ENCODE results near the gene ZNF169. TPM values are rescaled to one million over a fixed set of nuclear protein-coding genes. Genes with fewer than 3 reads are reported as not detected.
"Not testable (repeated sequence)": the region's sequence is repeated elsewhere in the genome, so short reads cannot be mapped to it uniquely, and the experiment has no call there.

The ZNF169 gene
- total RNA-seq, 4 donors from 2014 or later: 11.1 to 55.7 (median 21.4) TPM

- WGBS, 2 donors: 16 to 17% methylated on average over 12 of the region's 12 CpGs
- Histone ChIP-seq H3K36me3 (no peaks in the 10 kb centered on the region), H3K27me3 (no peaks in the 10 kb centered on the region), H3K27ac (no peak overlapping the region), H3K9me3 (peaks cover 0 to 18% (median 0%) of the 10 kb centered on the region in 4 donors), H3K4me1 (peaks cover 0 to 5% (median 3%) of the 10 kb centered on the region in 4 donors), H3K4me3 (no peak overlapping the region)
- peak; percentile 45 to 77 for DNase-seq (ENCODE audit: low spot score in 2 of 2)
- no peak for TF ChIP-seq POLR2A (IDR thresholded peaks at IDR 0.05)
- TF ChIP-seq CTCF (IDR thresholded peaks at IDR 0.05): peak; percentile 68 to 94 (median 79)
- peak in 1 of 2 donors; percentile 39 for TF ChIP-seq EP300 (IDR thresholded peaks at IDR 0.05)
Measured at GRCh38 chr9:94213511-94214124, 45.5 kb upstream of the ZNF169 start.

GRCh38 chr9:94222870-94223269 lies 36.2 kb upstream of the ZNF169 start:
- no peak overlapping the region for H3K4me3 ChIP-seq
- WGBS, 2 donors: 66 to 85% methylated on average over 1 of the region's 1 CpG

GRCh38 chr9:94225413-94225812 lies 33.7 kb upstream of the ZNF169 start:
- not testable (repeated sequence) for H3K27me3 ChIP-seq, H3K4me3 ChIP-seq
- 98% methylated on average over 2 of the region's 2 CpGs for WGBS, 2 donors

More at GRCh38 chr9:94222870-94223269, 36.2 kb upstream of the ZNF169 start:
- no peaks in the 10 kb centered on the region for H3K27me3 ChIP-seq
- H3K4me1 ChIP-seq: no peaks in the 10 kb centered on the region
- H3K36me3 ChIP-seq: no peaks in the 10 kb centered on the region
- DNase-seq (ENCODE audit: low spot score in 2 of 2): no peak
- H3K27ac ChIP-seq: no peak overlapping the region
- TF ChIP-seq CTCF (IDR thresholded peaks at IDR 0.05): no peak
- TF ChIP-seq EP300 (IDR thresholded peaks at IDR 0.05): no peak
- no peak for TF ChIP-seq POLR2A (IDR thresholded peaks at IDR 0.05)
- H3K9me3 ChIP-seq: peaks cover 0 to 40% (median 0%) of the 10 kb centered on the region in 4 donors

GRCh38 chr9:94228616-94229015 lies 30.5 kb upstream of the ZNF169 start:
- no peak for DNase-seq (ENCODE audit: low spot score in 2 of 2)
- Histone ChIP-seq H3K27me3 (no peaks in the 10 kb centered on the region), H3K36me3 (no peaks in the 10 kb centered on the region), H3K4me3 (no peak overlapping the region), H3K27ac (no peak overlapping the region), H3K4me1 (no peaks in the 10 kb centered on the region), H3K9me3 (peaks cover 0 to 47% (median 3%) of the 10 kb centered on the region in 4 donors)
- TF ChIP-seq POLR2A (IDR thresholded peaks at IDR 0.05) (no peak), EP300 (IDR thresholded peaks at IDR 0.05) (no peak), CTCF (IDR thresholded peaks at IDR 0.05) (no peak)

More at GRCh38 chr9:94225413-94225812, 33.7 kb upstream of the ZNF169 start:
- H3K4me1 ChIP-seq; DNase-seq (ENCODE audit: low spot score in 2 of 2); H3K27ac ChIP-seq; H3K36me3 ChIP-seq: not testable (repeated sequence)
- H3K9me3 ChIP-seq: peaks cover 0 to 52% (median 3%) of the 10 kb centered on the region in 4 donors

GRCh38 chr9:94232428-94232827 lies 26.7 kb upstream of the ZNF169 start:
- DNase-seq (ENCODE audit: low spot score in 2 of 2): no peak
- 61 to 67% methylated on average over 3 of the region's 3 CpGs for WGBS, 2 donors
- no peaks in the 10 kb centered on the region for H3K4me1 ChIP-seq
- H3K27me3 ChIP-seq: no peaks in the 10 kb centered on the region
- H3K9me3 ChIP-seq: peaks cover 0 to 25% (median 5%) of the 10 kb centered on the region in 4 donors
- H3K36me3 ChIP-seq: no peaks in the 10 kb centered on the region
- no peak overlapping the region for H3K4me3 ChIP-seq
- TF ChIP-seq CTCF (IDR thresholded peaks at IDR 0.05) (no peak), POLR2A (IDR thresholded peaks at IDR 0.05) (no peak), EP300 (IDR thresholded peaks at IDR 0.05) (no peak)
- no peak overlapping the region for H3K27ac ChIP-seq

- H3K4me1 ChIP-seq; H3K27ac ChIP-seq; H3K36me3 ChIP-seq; DNase-seq (ENCODE audit: low spot score in 2 of 2); H3K27me3 ChIP-seq; H3K9me3 ChIP-seq; H3K4me3 ChIP-seq: not testable (repeated sequence)
- WGBS, 2 donors: 93 to 95% methylated on average over 4 of the region's 4 CpGs
Measured at GRCh38 chr9:94241098-94241497, 18.0 kb upstream of the ZNF169 start.

Data from tibial nerve (tissue), 4 donors.